ENCODE measurements around the gene LRRC43.

The LRRC43 gene

DNA sequence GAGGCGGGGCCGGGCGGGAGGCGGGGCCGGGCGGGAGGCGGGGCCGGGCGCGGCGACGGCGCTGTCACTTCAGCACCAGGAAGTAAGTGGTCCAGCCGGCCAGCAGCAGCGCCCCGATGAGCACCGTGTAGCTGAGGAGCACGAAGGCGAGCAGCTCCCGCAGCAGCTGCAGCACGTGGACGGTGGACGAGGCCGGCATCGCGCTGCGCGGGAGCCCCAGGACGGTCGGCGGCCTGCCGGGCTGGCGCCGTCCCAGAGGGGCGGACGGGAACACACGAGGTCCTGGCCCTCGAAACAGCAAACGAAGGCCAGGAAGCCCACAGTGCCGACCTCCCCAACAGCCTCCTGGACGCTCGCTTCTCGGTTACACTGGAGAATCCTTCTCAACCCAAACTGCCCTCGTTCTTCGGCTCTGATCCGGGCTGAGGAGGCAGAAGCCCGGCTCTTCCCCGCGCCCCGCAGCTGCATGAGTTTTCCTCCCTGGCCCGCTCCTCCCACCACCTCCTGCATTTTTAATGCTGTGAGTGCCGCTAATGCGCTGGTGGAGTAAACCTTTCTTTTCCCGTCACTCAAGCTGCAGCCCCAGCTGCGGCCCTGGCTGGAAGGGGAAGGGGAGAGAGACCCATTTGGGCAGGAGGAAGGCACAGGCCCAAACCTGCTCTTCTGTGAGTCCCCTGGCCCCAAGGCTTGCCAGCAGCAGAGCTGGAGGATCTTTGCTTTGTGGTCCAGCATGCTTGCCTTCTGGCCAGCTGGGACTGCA lies 43.6 kb downstream of the LRRC43 start:
- no peak for DNase-seq (ENCODE audit: low read depth)

DNA sequence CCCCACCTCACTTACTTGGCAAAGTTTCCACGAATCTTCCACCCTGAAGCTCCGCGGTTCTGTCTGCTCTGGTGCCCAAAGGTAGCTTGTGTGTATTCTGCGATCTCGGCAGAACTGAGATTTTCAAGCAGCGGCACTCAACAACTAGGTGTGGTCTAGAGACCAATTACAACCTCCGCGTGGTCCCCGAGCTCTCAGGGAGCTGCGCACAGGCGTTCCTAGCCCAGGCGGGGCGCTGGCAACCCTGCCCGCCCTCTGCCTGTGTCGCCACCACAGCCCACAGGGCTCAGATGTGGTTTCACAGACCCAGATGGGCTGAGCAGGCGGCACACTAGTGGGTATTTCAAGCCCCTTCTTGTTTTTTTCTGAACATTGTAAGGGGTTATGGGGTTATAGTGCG lies 44.4 kb downstream of the LRRC43 start:
- no peak for DNase-seq (ENCODE audit: low read depth)

DNA sequence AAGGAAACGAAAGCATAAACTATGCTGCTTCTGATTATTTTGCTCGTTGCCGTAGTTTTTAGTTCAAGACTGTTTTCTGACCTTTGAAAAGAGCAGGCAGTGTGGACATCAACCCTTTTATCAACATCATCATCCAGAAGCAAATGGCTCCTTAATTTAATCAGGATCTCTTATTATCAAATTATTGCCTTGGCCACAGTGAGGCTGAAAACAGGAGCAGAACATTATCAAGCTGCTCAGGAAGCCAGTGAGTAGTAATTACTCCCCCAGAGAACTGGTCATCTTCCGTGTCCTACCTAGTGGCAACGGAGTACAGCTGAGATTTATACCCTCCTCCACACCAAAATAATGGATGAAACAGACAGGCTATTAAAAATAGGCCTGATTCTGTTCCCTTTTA lies 45.2 kb downstream of the LRRC43 start:
- no peak for DNase-seq (ENCODE audit: low read depth)

DNA sequence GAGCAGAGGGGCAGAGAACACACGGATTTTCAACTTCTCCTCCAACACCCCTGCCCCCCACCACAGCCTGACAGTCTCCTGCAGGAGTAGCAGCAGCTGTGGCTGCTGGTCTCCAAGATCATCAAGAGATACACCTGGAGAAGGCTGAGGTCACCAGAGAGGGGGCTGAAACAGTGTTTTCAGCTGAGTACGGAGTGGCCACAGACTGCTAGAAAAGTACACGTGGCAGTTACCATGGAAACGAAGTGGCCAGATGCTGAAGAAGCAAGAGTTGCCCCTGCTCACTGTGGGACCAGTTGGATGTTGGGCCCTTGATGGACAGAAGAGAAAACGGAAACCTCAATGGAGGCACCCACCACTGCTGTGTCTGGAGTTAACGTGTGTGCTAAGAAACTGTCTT lies 47.9 kb downstream of the LRRC43 start:
- DNase-seq (ENCODE audit: low read depth): no peak

DNA sequence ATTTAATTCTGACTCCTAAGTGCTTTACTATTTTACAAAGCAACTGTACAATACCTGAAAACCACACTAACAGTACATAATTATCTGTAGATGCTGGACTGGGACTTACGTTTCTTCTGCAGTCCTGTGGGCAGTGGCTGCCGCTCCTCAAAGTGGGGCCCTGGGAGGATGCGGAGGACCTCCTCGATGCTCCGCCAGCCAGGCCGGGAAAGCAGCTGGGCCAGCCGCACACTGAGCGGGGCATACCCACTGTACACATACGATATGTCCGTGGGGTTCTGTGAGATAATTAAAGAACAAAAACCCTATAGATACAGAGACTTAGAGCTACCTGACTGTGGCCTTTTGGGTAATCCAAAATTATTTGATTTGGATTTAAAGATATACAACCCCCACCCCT lies 49.8 kb downstream of the LRRC43 start:
- DNase-seq (ENCODE audit: low read depth): no peak

DNA sequence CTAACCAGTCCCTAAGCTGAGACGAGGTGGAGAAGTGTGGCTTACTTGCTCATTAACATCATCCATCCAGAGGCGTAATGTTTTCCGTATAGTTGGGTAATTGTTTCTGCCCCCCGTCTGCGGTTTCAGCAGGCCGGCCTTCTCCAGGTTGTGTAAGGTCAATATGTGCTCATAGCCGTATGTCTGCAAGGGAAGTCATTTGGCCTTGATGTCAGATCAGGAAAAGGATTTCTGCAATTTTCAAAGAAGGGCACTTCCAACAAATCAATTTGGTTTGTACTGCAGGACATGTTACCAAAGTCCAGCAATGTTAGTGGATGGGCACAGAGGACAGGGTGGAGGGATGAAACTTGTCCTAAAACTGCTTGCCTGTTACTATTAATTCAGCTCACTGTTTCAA lies 52.8 kb downstream of the LRRC43 start:
- DNase-seq (ENCODE audit: low read depth): no peak

DNA sequence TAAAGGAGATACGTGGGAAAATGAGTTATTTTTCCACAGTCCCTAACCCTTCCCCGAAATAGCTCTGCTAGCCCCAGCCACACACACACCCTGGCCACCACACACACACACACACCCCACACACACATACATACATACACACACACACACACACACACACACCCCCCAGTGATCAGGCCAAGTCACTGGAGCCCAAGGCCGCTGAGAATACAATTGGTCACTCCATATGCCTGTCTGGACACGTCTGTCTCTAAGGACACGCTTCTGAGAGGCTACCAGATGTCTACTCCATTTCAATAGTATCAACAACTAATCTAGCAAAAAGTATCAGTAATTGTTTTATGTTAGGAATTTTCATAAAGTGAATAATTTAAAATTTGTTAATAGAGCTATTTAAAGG lies 55.9 kb downstream of the LRRC43 start:
- no peak for DNase-seq (ENCODE audit: low read depth)

DNA sequence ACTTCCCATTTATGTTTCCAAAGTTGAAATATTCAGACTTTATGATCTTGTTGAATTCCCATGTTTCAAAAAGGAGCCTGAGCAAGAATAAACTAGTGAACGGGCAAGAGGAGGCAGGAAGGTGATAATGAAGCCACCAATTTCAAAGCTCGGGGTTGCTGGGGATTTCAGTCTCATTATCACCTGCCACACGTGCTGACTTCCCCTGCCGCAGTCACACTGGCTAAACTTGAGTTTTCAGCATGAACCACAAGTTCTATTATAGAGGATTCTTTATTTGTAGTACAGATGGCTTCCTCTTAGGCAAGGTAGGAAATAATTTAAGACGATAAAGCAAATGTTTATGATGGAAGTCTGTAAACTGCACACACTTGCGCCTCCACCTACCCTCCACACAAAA lies 61.0 kb downstream of the LRRC43 start:
- DNase-seq (ENCODE audit: low read depth): no peak

DNA sequence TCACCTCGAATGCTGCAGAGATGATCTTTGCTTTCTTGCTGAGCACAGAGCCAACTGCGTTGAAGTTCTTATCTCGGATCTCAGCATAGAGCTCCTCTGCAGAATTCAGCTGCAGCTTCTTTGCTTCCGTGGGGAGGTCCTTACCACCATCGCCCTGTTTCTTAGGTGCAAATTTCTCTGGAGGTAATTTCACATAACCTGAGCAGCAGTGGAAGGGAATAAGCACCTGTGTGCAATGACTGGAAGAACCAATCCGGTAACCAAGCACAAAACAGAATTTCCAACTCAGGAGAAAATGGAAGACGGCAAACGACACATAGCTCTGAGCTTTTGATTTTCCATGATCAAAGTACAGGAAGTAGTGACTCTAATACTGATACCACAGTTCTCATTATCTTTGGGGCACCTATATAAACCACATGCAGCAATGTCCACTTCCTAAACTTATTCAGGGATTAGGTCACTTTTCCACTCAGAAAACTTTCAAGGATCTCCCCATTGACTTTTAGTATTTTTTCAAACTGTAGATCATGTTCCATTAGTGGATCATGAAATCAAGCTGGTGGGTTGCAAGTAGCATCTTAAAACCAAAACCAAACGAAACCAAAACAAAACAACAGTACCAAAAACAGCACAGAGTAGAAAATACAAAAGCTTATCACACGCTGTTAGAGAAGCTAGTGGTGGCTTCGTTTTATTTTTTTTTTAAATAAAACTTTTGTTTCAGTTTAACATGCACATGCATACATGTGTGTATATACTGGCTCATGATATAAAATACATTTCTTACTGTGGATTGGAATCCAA lies 61.8 kb downstream of the LRRC43 start:
- DNase-seq (ENCODE audit: low read depth): no peak

DNA sequence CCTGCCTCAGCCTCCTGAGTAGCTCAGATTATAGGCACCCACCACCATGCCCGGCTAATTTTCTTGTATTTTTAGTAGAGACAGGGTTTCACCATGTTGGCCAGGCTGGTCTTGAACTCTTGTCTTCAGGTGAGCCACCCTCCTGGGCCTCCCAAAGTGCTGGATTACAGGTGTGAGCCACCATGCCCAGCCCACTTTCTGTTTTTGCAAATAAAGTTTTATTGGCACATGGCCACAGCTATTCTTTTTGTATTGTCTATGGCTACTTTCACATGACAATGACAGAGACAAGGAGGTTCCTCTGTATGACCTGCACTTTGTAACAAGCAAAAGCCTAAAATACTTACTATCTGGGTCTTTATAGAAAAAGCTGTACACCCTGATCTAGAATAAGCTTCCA lies 62.6 kb downstream of the LRRC43 start:
- DNase-seq (ENCODE audit: low read depth): no peak

DNA sequence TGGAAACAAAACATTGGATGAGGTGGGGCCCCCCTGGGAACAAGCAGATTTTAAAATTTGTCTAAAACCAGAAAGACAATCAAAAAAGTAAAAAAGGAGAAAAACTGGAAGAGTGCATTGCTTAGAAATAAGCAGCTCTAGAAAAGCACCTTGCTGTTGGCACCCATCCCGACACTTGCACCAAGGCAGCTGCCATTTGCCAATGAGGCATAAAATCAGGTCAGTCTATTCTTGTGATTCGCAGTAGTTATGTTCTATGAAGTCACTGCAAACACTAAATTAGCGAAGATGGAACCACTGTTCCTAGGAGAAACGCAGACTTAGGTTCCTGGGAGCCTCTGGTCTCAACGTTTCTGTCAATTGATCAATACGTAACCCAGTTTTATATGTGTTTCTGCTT lies 67.1 kb downstream of the LRRC43 start:
- DNase-seq (ENCODE audit: low read depth): no peak

DNA sequence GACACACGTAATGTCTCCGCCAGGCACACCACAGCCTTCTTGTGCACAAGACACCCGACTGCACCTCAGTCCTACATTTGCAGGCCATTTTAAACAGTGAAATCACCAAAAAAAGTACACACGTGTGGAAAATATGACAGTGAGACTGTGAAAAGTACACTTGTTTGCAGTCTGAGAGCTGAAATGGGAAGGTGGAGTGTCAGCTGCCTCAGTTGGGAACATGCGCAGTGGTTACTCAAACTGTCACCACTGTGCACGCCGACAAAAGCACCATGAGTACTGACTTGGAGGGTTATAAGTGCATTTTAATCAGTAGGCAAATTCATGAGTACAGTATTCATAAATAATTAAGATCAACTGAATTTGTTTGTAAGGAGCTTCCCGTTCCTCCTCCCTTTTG lies 67.6 kb downstream of the LRRC43 start:
- DNase-seq (ENCODE audit: low read depth): no peak

Measured in activated T-cell treated with anti-CD3 and anti-CD28 coated beads for 1 hour (primary cell).